ENCODE measurements around the gene GNA12. TPM values are rescaled to one million over a fixed set of nuclear protein-coding genes. Genes with fewer than 3 reads are reported as not detected.

The GNA12 gene
- total RNA-seq, 1 donor from 2014 or later, result 37.7 TPM

- no peak for DNase-seq (ENCODE audit: low read depth)
These were observed 5.1 kb downstream of the GNA12 start for GRCh38 chr7:2838873-2839578.

- DNase-seq (ENCODE audit: low read depth), result no peak
These were observed 5.7 kb downstream of the GNA12 start for GRCh38 chr7:2838451-2838850.

GRCh38 chr7:2837496-2837895 lies 6.6 kb downstream of the GNA12 start:
- DNase-seq (ENCODE audit: low read depth), result no peak

GRCh38 chr7:2834748-2835441 lies 9.2 kb downstream of the GNA12 start:
- no peak for DNase-seq (ENCODE audit: low read depth)

- no peak for DNase-seq (ENCODE audit: low read depth)
These were observed 10.8 kb downstream of the GNA12 start for GRCh38 chr7:2833083-2833910.

- DNase-seq (ENCODE audit: low read depth), result no peak
These were observed 11.6 kb downstream of the GNA12 start for GRCh38 chr7:2832461-2832860.

GRCh38 chr7:2830609-2831376 lies 13.3 kb downstream of the GNA12 start:
- DNase-seq (ENCODE audit: low read depth), result no peak

GRCh38 chr7:2829040-2829439 lies 15.1 kb downstream of the GNA12 start:
- DNase-seq (ENCODE audit: low read depth), result no peak

- DNase-seq (ENCODE audit: low read depth), result no peak
These were observed 17.3 kb downstream of the GNA12 start for GRCh38 chr7:2826771-2827170.

- DNase-seq (ENCODE audit: low read depth), result no peak
These were observed 18.4 kb downstream of the GNA12 start for GRCh38 chr7:2825559-2826227.

- peak; percentile 45 for DNase-seq (ENCODE audit: low read depth)
These were observed 19.2 kb downstream of the GNA12 start for GRCh38 chr7:2824678-2825461.

GRCh38 chr7:2824026-2824677 lies 20.0 kb downstream of the GNA12 start:
- no peak for DNase-seq (ENCODE audit: low read depth)

- DNase-seq (ENCODE audit: low read depth), result no peak
These were observed 21.0 kb downstream of the GNA12 start for GRCh38 chr7:2823130-2823529.

- peak; percentile 85 for DNase-seq (ENCODE audit: low read depth)
These were observed 22.1 kb downstream of the GNA12 start for GRCh38 chr7:2821842-2822507.

GRCh38 chr7:2821161-2821841 lies 22.8 kb downstream of the GNA12 start:
- peak; percentile 94 for DNase-seq (ENCODE audit: low read depth)

- DNase-seq (ENCODE audit: low read depth), result peak; percentile 92
These were observed 23.6 kb downstream of the GNA12 start for GRCh38 chr7:2820508-2820934.

- no peak for DNase-seq (ENCODE audit: low read depth)
These were observed 24.1 kb downstream of the GNA12 start for GRCh38 chr7:2819954-2820397.

- peak; percentile 90 for DNase-seq (ENCODE audit: low read depth)
These were observed 24.8 kb downstream of the GNA12 start for GRCh38 chr7:2819161-2819953.
